ENCODE results near the gene NOC3L. TPM values are rescaled to one million over a fixed set of nuclear protein-coding genes. Genes with fewer than 3 reads are reported as not detected.
"Not testable (repeated sequence)": the region's sequence is repeated elsewhere in the genome, so short reads cannot be mapped to it uniquely, and the experiment has no call there.

Gene NOC3L
- 8.1 TPM for total RNA-seq

DNA sequence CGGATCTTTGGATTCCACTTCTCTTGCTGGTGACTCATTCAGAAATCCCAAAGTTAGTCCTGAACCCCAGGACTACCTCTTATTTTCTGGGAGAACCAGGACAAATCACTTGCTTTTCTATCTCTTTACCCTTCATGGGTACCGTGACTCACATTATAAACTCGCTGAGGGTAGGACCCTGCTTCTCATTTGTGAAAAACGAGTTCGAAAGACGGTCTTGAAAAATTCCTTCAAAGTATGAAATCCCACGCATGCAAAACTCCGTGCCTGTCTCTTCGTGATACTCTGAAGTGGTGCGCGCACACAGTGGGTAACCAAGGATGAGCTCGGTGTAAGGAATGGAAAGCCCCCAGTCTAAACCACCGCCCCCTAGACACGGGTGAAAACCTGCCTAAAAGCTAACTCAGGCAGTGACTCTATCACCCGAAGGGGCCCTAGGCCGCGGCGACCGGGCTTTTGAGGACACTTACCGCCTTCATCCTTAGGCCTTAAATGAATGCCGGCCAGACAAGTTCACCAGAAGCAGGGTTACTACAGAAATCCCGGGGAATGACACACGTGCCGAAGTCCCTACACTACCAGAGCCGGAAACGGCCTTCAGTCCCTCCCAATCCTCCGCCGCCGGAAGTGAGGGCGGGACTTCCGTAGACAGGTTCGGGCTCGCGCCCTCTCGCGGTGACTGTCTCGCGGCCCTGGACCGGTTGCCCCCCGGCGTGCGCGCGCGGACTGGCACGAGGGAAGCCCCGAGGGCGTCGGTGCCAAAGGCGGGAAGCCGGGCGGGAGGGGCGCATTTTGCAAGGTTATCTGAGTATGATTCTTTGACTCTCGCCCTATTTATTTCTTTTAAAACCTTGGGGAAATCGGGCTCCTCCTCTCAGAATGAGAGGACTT lies at the start of gene NOC3L:
NOC3L (minus strand) TSS at position 580 of the 891 bp plus-strand sequence; CDS start at position 479, 101 bp downstream.
- peak; percentile 95 for DNase-seq (ENCODE audit: low spot score)

DNA sequence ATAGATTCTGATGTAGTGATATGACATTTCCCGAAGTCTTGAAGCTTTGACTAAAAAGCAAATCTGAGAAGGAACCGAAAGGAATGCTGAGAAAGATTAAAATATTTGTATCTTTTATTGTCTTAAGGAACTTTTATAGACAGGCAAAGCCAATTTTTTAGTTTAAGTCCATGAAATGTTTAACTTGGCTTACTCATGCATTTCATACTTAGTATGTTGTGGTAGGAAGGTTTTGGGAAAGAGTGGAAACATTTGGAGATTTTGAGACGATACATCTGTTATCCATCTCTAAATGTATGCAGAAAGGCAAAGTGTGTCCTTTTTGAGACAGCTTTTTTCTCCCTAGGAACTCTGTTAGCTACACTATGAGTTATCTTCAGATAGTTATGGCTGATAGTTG lies 49.7 kb upstream of the NOC3L start:
- no peak for DNase-seq (ENCODE audit: low spot score)

GRCh38 chr10:94411304-94411703 lies 48.6 kb upstream of the NOC3L start:
- DNase-seq (ENCODE audit: low spot score): no peak

DNA sequence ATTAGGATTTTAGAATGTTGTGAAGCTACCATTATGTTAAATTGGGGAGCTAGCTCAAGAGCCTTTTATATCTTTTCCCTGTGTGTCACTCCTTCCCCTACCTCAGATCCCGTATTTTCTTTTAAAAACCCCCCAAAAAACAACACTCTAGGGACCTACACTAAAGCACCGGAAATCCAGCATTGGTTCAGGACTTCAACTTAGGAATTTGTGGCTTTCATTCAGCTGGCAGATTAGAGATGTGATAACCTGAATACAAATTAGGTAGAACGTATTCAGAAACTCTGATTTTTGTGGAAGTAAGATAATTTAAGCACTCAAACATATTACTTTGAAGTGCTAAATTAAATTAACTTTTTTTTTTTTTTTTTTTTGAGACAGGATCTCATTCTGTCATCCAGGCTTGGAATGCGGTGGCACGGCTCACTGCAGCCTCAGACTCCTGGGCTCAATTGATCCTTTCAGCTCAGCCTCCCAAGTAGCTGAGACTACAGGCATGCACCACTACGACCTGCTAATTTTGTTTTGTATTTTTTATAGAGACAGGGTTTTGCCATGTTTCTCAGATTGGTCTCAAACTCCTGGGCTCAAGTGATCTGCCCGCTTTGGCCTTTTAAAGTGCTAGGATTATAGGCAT lies 46.4 kb upstream of the NOC3L start:
- no peak for DNase-seq (ENCODE audit: low spot score)

- DNase-seq (ENCODE audit: low spot score): no peak
These were observed 44.9 kb upstream of the NOC3L start for GRCh38 chr10:94407668-94408067.

GRCh38 chr10:94405406-94405805 lies 42.7 kb upstream of the NOC3L start:
- no peak for DNase-seq (ENCODE audit: low spot score)

DNA sequence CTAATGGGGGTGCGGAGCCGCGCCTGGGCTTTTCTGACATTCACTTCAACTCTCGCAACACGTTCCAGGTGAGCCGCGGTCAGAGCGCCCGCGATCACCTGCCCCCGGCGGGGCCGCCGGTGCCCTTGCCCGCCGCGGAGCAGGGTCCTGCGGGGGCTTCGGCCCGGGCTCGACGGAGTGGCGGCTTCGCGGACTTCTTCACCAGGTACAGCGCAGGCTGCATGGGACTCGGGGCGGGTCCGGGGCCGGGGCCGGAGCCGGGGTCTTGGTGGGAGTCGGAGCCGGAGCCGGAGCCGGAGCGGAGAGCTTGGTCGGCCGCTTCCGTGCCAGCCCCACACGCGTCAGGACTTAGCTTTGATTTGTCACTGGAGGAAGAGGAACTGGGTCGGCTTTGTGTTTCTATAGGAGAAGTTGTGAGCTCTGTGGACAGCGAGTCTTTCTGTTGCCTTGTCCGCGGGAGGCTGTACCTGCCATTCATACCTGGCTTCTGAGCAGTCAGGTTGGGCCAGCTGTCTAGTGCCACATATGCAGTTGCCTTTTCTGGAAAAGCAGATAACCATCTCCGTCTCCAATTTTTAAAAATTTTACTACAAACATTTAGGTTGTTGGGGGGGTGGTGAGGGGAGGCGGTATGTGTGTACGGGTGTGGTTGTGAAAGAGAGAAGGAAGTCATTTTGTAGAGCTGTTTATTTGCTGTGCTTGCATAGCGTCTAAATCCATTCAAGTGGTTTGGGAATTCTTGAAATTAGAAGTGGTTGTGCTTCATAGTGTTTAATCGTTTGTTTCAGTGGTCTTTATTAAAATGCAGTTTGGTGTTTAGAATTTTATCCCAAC lies 40.9 kb upstream of the NOC3L start:
- DNase-seq (ENCODE audit: low spot score): peak; percentile 71

GRCh38 chr10:94402843-94403379 lies 40.2 kb upstream of the NOC3L start:
- DNase-seq (ENCODE audit: low spot score): peak; percentile 11

DNA sequence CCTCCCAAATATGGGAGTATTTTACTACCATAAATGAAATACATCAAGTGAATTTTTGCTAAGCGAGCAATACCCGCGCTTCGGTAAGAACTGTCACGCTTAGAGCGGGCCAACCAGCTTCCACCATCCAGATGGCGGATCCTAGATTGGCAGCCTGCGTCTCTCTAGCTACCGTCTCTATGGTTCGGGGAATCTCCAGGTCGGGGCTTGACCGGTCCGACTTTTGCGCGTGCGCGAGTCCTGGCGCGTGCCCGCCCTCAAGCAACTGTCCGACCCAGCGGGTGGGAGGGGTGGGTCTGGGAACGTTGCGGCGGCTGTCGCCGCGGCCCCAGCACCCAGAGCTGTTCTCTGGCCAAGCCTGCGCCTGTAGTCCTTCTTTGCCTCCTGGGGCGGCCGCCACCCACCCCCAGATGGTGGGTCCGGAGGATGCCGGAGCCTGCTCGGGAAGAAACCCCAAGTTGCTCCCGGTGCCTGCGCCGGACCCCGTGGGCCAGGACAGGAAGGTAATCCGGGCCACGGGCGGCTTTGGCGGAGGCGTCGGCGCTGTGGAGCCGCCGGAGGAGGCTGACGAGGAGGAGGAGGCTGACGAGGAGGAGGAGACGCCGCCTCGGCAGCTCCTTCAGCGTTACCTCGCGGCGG lies 39.6 kb upstream of the NOC3L start, which contains the start of gene TBC1D12:
TBC1D12 (plus strand) TSS at position 338 of the 639 bp plus-strand sequence; CDS start at position 411, 73 bp downstream.
- peak; percentile 95 for DNase-seq (ENCODE audit: low spot score)

- no peak for DNase-seq (ENCODE audit: low spot score)
These were observed 36.0 kb upstream of the NOC3L start for GRCh38 chr10:94398762-94399161.

GRCh38 chr10:94397549-94398370 lies 35.0 kb upstream of the NOC3L start:
- no peak for DNase-seq (ENCODE audit: low spot score)

GRCh38 chr10:94392117-94392516 lies 29.4 kb upstream of the NOC3L start:
- DNase-seq (ENCODE audit: low spot score): not testable (repeated sequence)

GRCh38 chr10:94385733-94386132 lies 23.0 kb upstream of the NOC3L start:
- DNase-seq (ENCODE audit: low spot score): not testable (repeated sequence)

DNA sequence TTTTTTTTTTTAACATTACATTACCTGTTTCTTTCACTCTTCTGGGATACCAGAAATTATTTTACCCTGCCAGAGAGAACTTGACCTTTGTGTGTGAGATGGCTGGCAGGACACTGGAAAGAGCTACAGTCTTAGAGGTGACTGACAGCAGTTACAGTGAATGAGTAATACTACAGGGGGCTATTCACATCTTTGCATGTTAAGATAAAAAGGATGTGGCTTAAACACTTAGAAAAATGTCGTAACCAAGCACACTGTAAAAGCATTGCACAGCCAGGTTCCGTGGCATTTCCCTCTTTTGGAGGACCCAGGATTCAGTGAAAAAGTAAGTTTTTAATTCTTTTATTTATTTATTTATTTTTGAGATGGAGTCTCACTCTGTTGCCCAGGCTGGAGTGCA lies 20.8 kb upstream of the NOC3L start:
- DNase-seq (ENCODE audit: low spot score): no peak

GRCh38 chr10:94376865-94377264 lies 14.1 kb upstream of the NOC3L start:
- DNase-seq (ENCODE audit: low spot score): no peak

DNA sequence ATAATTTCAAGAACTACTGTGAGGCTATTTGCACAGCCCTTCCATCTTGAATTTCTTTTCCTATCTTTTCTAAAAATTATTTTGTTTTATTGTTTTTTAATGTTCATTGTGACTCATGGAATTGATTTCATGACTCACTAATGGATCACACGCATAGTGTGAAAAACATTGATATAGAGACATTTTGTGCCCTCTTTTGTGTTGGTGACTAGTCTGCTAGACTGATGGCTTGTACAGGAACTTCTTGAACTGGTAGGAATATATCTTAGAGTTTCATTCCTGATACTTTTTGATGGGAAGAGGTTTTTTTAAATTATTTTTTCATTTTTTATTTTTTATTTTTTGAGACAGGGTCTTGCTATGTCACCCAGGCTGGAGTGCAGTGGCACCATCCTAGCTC lies 12.6 kb upstream of the NOC3L start:
- no peak for DNase-seq (ENCODE audit: low spot score)

DNA sequence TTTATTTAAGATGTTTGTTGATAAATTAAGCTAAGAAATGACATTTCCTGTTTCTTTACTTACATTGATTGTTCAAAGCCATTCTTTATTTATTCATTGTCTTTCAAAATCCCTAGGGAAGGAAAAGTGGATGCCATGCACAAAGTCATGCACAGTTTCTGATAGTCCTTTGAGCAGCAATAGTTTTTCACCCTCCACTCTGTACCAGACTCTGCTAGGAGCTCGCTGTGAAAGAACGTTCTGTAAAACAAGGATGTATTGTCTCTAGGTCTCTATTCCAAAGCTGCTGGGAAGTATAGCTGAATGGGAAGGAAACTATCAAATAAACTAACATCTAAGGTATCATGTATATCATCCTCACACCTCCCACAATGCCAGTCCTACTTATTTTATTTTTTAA lies 7.8 kb upstream of the NOC3L start:
- no peak for DNase-seq (ENCODE audit: low spot score)

- no peak for DNase-seq (ENCODE audit: low spot score)
These were observed 3.6 kb upstream of the NOC3L start for GRCh38 chr10:94366382-94366781.

- no peak for DNase-seq (ENCODE audit: low spot score)
These were observed 1.7 kb upstream of the NOC3L start for GRCh38 chr10:94364482-94364881.

DNA sequence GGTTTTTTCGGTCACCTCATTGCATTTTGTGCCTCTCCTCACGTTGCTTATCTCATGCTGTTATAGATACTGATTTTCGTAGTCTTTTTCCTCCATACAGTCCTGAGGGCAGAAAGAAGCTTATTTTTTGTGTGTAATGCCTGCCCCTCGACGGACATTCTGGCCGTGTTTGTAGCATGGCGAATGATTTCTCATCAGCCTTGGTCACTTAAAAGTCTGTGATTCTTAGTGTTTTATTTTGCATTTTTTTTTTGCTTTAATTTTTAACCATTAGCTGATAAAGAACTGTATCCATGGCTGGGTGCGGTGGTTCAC lies 469 bp upstream of the NOC3L start:
- no peak for DNase-seq (ENCODE audit: low spot score)

Measured in mucosa of gallbladder (tissue), 1 donor.